K562 (cell line): ENCODE measurements around the gene KRTAP4-12. TPM values are rescaled to one million over a fixed set of nuclear protein-coding genes. Genes with fewer than 3 reads are reported as not detected.
"Not testable (repeated sequence)": the region's sequence is repeated elsewhere in the genome, so short reads cannot be mapped to it uniquely, and the experiment has no call there.

Experiments
- ATAC-seq: fragments of 200-7000 bp; cut with Tn5 transposase; 3 replicates; pipeline ENCODE4 v1.9.1; 2020; ENCODE audit warnings: moderate library complexity
- BruUV-seq: library from RNA; stranded (reverse); fragments of 400-500 nt; replicated peaks from 2 replicates; lab custom pipeline; 2021; lab: Mats Ljungman, UMichigan
- CTCF ChIA-PET: fragments of 300-600 bp; formaldehyde crosslinking; extraction: SDS; loops from one replicate; lab custom pipeline; 2021; ENCODE audit warnings: low intra/inter-chr PET ratio; lab: Yijun Ruan, JAX
- POLR2A ChIA-PET: fragments of 300-600, 350-650 bp; sonication (Branson Sonifier 250); formaldehyde crosslinking; extraction: SDS; loops from one replicate; lab custom pipeline; 2021; ENCODE audit warnings: antibody characterized with exemption, inconsistent platforms; lab: Yijun Ruan, JAX
- DNase-seq, 4 experiments: peaks; one replicate each; pipeline versions ENCODE4 v3.0.0 to v3.0.0-alpha.2; 2011 to 2018; ENCODE audit warnings: low spot score in 3 of 4, mixed read lengths in 3 of 4; ENCODE audit errors: extremely low read depth in 1 of 4
- FAIRE-seq: peaks from 2 replicates; lab custom pipeline; 2011; peaks lifted over from hg19 to GRCh38; lab: Jason Lieb, UNC
- H2AFZ ChIP-seq: 2 replicates; pipeline ENCODE4 v1.6.0; 2011; ENCODE audit warnings: low read depth, low read length, control low read depth, inconsistent platforms
- H3K27ac ChIP-seq: fragments of 200-600 bp; 3 replicates; pipeline ENCODE4 v1.8.0; 2011; ENCODE audit warnings: low read depth, mild to moderate bottlenecking, control low read depth, inconsistent platforms, low read length, moderate library complexity, mixed read lengths; ENCODE audit errors: extremely low read depth
- H3K27me3 ChIP-seq, 2 experiments: fragments of 300-600 bp in 1 of 2; 2 replicates in 1 of 2; 3 replicates in 1 of 2; pipeline versions ENCODE4 v1.6.0 to v1.8.0; 2011; ENCODE audit warnings: inconsistent platforms in 2 of 2, low read length in 2 of 2, mild to moderate bottlenecking in 1 of 2, mixed read lengths in 1 of 2, moderate library complexity in 1 of 2; ENCODE audit not compliant: control insufficient read depth in 2 of 2, insufficient read depth in 2 of 2
- H3K36me3 ChIP-seq: fragments of 300-600 bp; 3 replicates; pipeline ENCODE4 v1.8.0; 2011; ENCODE audit warnings: mild to moderate bottlenecking, low read length, inconsistent platforms; ENCODE audit not compliant: control insufficient read depth, insufficient read depth
- H3K4me1 ChIP-seq, 2 experiments: fragments of 200-600 bp in 1 of 2; replicated peaks in 1 of 2; 2 replicates in 1 of 2; 3 replicates in 1 of 2; pipeline versions ENCODE4 v1.5.1 to v1.8.0; 2011; ENCODE audit warnings: inconsistent platforms in 2 of 2, low read length in 2 of 2, mild to moderate bottlenecking in 1 of 2, mixed read lengths in 1 of 2, moderate library complexity in 1 of 2; ENCODE audit not compliant: control insufficient read depth in 2 of 2, insufficient read depth in 2 of 2
- H3K4me2 ChIP-seq: 2 replicates; pipeline ENCODE4 v1.6.1; 2011; ENCODE audit warnings: low read length, control low read depth, inconsistent platforms, mixed read lengths; ENCODE audit not compliant: insufficient read depth
- H3K4me3 ChIP-seq: fragments of 200-600 bp; sonication (generic), shearing (Covaris generic); 2 replicates; pipeline ENCODE4 v1.5.1; 2016; ENCODE audit warnings: control low read depth, inconsistent platforms
- H3K79me2 ChIP-seq: fragments of 200-600 bp; 3 replicates; pipeline ENCODE4 v1.8.0; 2011; ENCODE audit warnings: low read length, inconsistent platforms; ENCODE audit not compliant: control insufficient read depth, insufficient read depth
- H3K9ac ChIP-seq, 2 experiments: 2 replicates each; pipeline versions ENCODE4 v1.6.0 to v1.6.1; 2011; ENCODE audit warnings: low read depth in 2 of 2, low read length in 2 of 2, control low read depth in 1 of 2, inconsistent platforms in 1 of 2, mild to moderate bottlenecking in 1 of 2, mixed read lengths in 1 of 2; ENCODE audit not compliant: insufficient read depth in 1 of 2
- H3K9me1 ChIP-seq: one replicate; pipeline ENCODE4 v1.6.0; 2011; ENCODE audit warnings: inconsistent platforms, mild to moderate bottlenecking, low read length, moderate library complexity; ENCODE audit not compliant: control insufficient read depth, insufficient read depth
- H3K9me3 ChIP-seq: replicated peaks from 2 replicates; pipeline ENCODE4 v1.5.1; 2011; ENCODE audit warnings: low read depth, low read length, inconsistent platforms; ENCODE audit not compliant: control insufficient read depth, insufficient read depth
- H4K20me1 ChIP-seq: replicated peaks from 2 replicates; pipeline ENCODE4 v1.6.1; 2011; ENCODE audit warnings: low read length, inconsistent platforms, mixed read lengths; ENCODE audit not compliant: control insufficient read depth, insufficient read depth
- ARID3B ChIP-seq: fragments of 250-450 bp; sonication (Bioruptor Pico); IDR thresholded peaks from 2 replicates; pipeline ENCODE4 v1.4.0; 2020; ENCODE audit warnings: borderline replicate concordance
- BRCA1 ChIP-seq, 2 experiments: fragments of 450-650 bp in 1 of 2; sonication (generic) in 1 of 2; formaldehyde crosslinking in 1 of 2; IDR thresholded peaks; 2 replicates each; pipeline versions ENCODE4 v1.5.0 to v1.6.1; 2017 to 2020; ENCODE audit warnings: mild to moderate bottlenecking in 1 of 2, missing genetic modification reagents in 1 of 2
- E4F1 ChIP-seq: fragments of 250-450 bp; sonication (Bioruptor Pico); IDR thresholded peaks from 2 replicates; pipeline ENCODE4 v1.5.0; 2021; ENCODE audit warnings: mild to moderate bottlenecking, borderline replicate concordance
- HES1 ChIP-seq: fragments of 450-650 bp; IDR thresholded peaks from 2 replicates; pipeline ENCODE4 v1.6.1; 2016; ENCODE audit warnings: low read depth, mild to moderate bottlenecking, moderate library complexity
- NFIX ChIP-seq: fragments of 250-450 bp; sonication (Bioruptor Pico); IDR thresholded peaks from 2 replicates; pipeline ENCODE4 v1.4.0; 2020; ENCODE audit warnings: low read depth, mild to moderate bottlenecking, moderate library complexity
- SETDB1 ChIP-seq: IDR thresholded peaks from one replicate; pipeline ENCODE4 v1.6.1; 2012; ENCODE audit warnings: low read length, control low read depth, inconsistent platforms
- TAF9B ChIP-seq: fragments of 450-650 bp; IDR thresholded peaks from 2 replicates; pipeline ENCODE4 v1.6.1; 2018; ENCODE audit warnings: mild to moderate bottlenecking; ENCODE audit not compliant: partially characterized antibody
- XRCC3 ChIP-seq: fragments of 450-650 bp; IDR thresholded peaks from 2 replicates; pipeline ENCODE4 v1.6.1; 2017; ENCODE audit warnings: mild to moderate bottlenecking, moderate library complexity
- ZNF324 ChIP-seq: fragments of 250-450 bp; sonication (Bioruptor Pico); IDR thresholded peaks from 2 replicates; pipeline ENCODE4 v1.4.0; 2020; ENCODE audit warnings: mild to moderate bottlenecking
- WGBS: fragments of 100-300 bp; shearing (Covaris generic); methylation state at CpG from one replicate; pipeline ENCODE4 v1.1.6; 2016; ENCODE audit warnings: low coverage, mixed read lengths; ENCODE audit not compliant: insufficient coverage; ENCODE audit errors: missing lambda C conversion rate; 5-methylcytosine and 5-hydroxymethylcytosine counted together
- in situ Hi-C: fragments of 300-500 bp; cut with MboI; formaldehyde crosslinking; loops from 4 replicates; pipeline ENCODE4 v1.15.0; 2018; ENCODE audit warnings: inconsistent platforms, mixed read lengths
- intact Hi-C: fragments of 100-400 bp; cut with micrococcal nuclease; formaldehyde crosslinking; loops from 2 replicates; pipeline ENCODE4 v1.14.2; 2022
- polyA plus RNA-seq, 8 experiments: library from polyadenylated mRNA; depleted of rRNA in 4 of 8; stranded (reverse) in 5 of 8; unstranded in 3 of 8; fragments of >200 nt; fragmentation: Nextera tagmentation in 2 of 8; fragmentation: Illumina TruSeq in 1 of 8; extraction: Ambion mirVana in 2 of 8; extraction: Trizol in 1 of 8; gene quantifications; 2 replicates each; pipeline versions ENCODE4 v1.2.1 to v1.2.3, GENCODE V29; 2011 to 2014; ENCODE audit warnings: inconsistent platforms in 1 of 8, missing spikeins in 1 of 8
- total RNA-seq, 7 experiments: library from RNA; depleted of rRNA in 6 of 7; stranded (reverse); fragments of >200 nt in 6 of 7; fragmentation: Illumina TruSeq in 2 of 7; extraction: Trizol in 2 of 7; gene quantifications; 2 replicates each; pipeline versions ENCODE4 v1.2.1 to v1.2.3, GENCODE V29; 2011 to 2021; ENCODE audit warnings: low replicate concordance in 1 of 7

KRTAP4-12 gene
- total and polyA plus RNA-seq, 9 of the 15 experiments (the other 6 are each of a cell fraction or from before 2014, with no cell fraction given) = not detected

- intact Hi-C loops, H3K9me1 ChIP-seq, H2AFZ ChIP-seq, CTCF ChIA-PET, BruUV-seq, H3K4me1 ChIP-seq, FAIRE-seq, H3K9me3 ChIP-seq, H3K9ac ChIP-seq, ATAC-seq, H3K27ac ChIP-seq, in situ Hi-C loops, H4K20me1 ChIP-seq, H3K4me3 ChIP-seq, H3K79me2 ChIP-seq, H3K27me3 ChIP-seq, H3K36me3 ChIP-seq, H3K4me2 ChIP-seq, DNase-seq: not testable (repeated sequence)
- POLR2A ChIA-PET = interaction anchor here (1.0 kb wide), 1 partner anchor 28 kb away, joined by 3 read pairs; no protein-coding TSS in a partner anchor
- WGBS = 1% methylated on average over 12 of the region's 12 CpGs
Measured at GRCh38 chr17:41139865-41140264, 15.9 kb upstream of the KRTAP4-12 start.

- WGBS = 0% methylated on average over 2 of the region's 2 CpGs
- in situ Hi-C loops = no loop called here
- POLR2A ChIA-PET = interaction anchor here (0.7 kb wide), 1 partner anchor 118 kb away, joined by 3 read pairs; no protein-coding TSS in a partner anchor
- TF ChIP-seq SETDB1 (no peak), E4F1 (CRISPR knock-in tag) (no peak), HES1 (no peak), ZNF324 (CRISPR knock-in tag) (no peak), ARID3B (CRISPR knock-in tag) (no peak), XRCC3 (no peak), NFIX (CRISPR knock-in tag) (no peak), TAF9B (no peak), BRCA1 (IDR thresholded peaks at IDR 0.05) (no peak), BRCA1 (CRISPR knock-in tag; IDR thresholded peaks at IDR 0.05) (no peak)
Measured at GRCh38 chr17:41133880-41134735, 10.1 kb upstream of the KRTAP4-12 start.

More at GRCh38 chr17:41133880-41134735, 10.1 kb upstream of the KRTAP4-12 start:
- Histone ChIP-seq H3K36me3 (no peaks in the 10 kb centered on the region), H2AFZ (no peak overlapping the region), H3K9ac (no peak overlapping the region), H4K20me1 (no peaks in the 10 kb centered on the region), H3K4me1 (no peaks in the 10 kb centered on the region), H3K27ac (no peak overlapping the region), H3K9me3 (no peaks in the 10 kb centered on the region), H3K27me3 (no peaks in the 10 kb centered on the region), H3K79me2 (no peaks in the 10 kb centered on the region), H3K9me1 (no peaks in the 10 kb centered on the region), H3K4me2 (no peak overlapping the region), H3K4me3 (no peak overlapping the region)
- DNase-seq = no peak
- no peak for ATAC-seq
- CTCF ChIA-PET = no interaction called here
- intact Hi-C loops = no loop called here
- no peak for FAIRE-seq
- no TSS peak for BruUV-seq
